K562 (cell line): ENCODE measurements around the gene ZSCAN5C. TPM values are rescaled to one million over a fixed set of nuclear protein-coding genes. Genes with fewer than 3 reads are reported as not detected.

Experiments
- ATAC-seq: fragments of 200-7000 bp; cut with Tn5 transposase; 3 replicates; pipeline ENCODE4 v1.9.1; 2020; ENCODE audit warnings: moderate library complexity
- BruUV-seq: library from RNA; stranded (reverse); fragments of 400-500 nt; replicated peaks from 2 replicates; lab custom pipeline; 2021; lab: Mats Ljungman, UMichigan
- CTCF ChIA-PET: fragments of 300-600 bp; formaldehyde crosslinking; extraction: SDS; loops from one replicate; lab custom pipeline; 2021; ENCODE audit warnings: low intra/inter-chr PET ratio; lab: Yijun Ruan, JAX
- POLR2A ChIA-PET: fragments of 300-600, 350-650 bp; sonication (Branson Sonifier 250); formaldehyde crosslinking; extraction: SDS; loops from one replicate; lab custom pipeline; 2021; ENCODE audit warnings: antibody characterized with exemption, inconsistent platforms; lab: Yijun Ruan, JAX
- DNase-seq, 4 experiments: peaks; one replicate each; pipeline versions ENCODE4 v3.0.0 to v3.0.0-alpha.2; 2011 to 2018; ENCODE audit warnings: low spot score in 3 of 4, mixed read lengths in 3 of 4; ENCODE audit errors: extremely low read depth in 1 of 4
- FAIRE-seq: peaks from 2 replicates; lab custom pipeline; 2011; peaks lifted over from hg19 to GRCh38; lab: Jason Lieb, UNC
- H2AFZ ChIP-seq: 2 replicates; pipeline ENCODE4 v1.6.0; 2011; ENCODE audit warnings: low read depth, low read length, control low read depth, inconsistent platforms
- H3K27ac ChIP-seq: fragments of 200-600 bp; 3 replicates; pipeline ENCODE4 v1.8.0; 2011; ENCODE audit warnings: low read depth, mild to moderate bottlenecking, control low read depth, inconsistent platforms, low read length, moderate library complexity, mixed read lengths; ENCODE audit errors: extremely low read depth
- H3K27me3 ChIP-seq, 2 experiments: fragments of 300-600 bp in 1 of 2; 2 replicates in 1 of 2; 3 replicates in 1 of 2; pipeline versions ENCODE4 v1.6.0 to v1.8.0; 2011; ENCODE audit warnings: inconsistent platforms in 2 of 2, low read length in 2 of 2, mild to moderate bottlenecking in 1 of 2, mixed read lengths in 1 of 2, moderate library complexity in 1 of 2; ENCODE audit not compliant: control insufficient read depth in 2 of 2, insufficient read depth in 2 of 2
- H3K36me3 ChIP-seq: fragments of 300-600 bp; 3 replicates; pipeline ENCODE4 v1.8.0; 2011; ENCODE audit warnings: mild to moderate bottlenecking, low read length, inconsistent platforms; ENCODE audit not compliant: control insufficient read depth, insufficient read depth
- H3K4me1 ChIP-seq, 2 experiments: fragments of 200-600 bp in 1 of 2; replicated peaks in 1 of 2; 2 replicates in 1 of 2; 3 replicates in 1 of 2; pipeline versions ENCODE4 v1.5.1 to v1.8.0; 2011; ENCODE audit warnings: inconsistent platforms in 2 of 2, low read length in 2 of 2, mild to moderate bottlenecking in 1 of 2, mixed read lengths in 1 of 2, moderate library complexity in 1 of 2; ENCODE audit not compliant: control insufficient read depth in 2 of 2, insufficient read depth in 2 of 2
- H3K4me2 ChIP-seq: 2 replicates; pipeline ENCODE4 v1.6.1; 2011; ENCODE audit warnings: low read length, control low read depth, inconsistent platforms, mixed read lengths; ENCODE audit not compliant: insufficient read depth
- H3K4me3 ChIP-seq: fragments of 200-600 bp; sonication (generic), shearing (Covaris generic); 2 replicates; pipeline ENCODE4 v1.5.1; 2016; ENCODE audit warnings: control low read depth, inconsistent platforms
- H3K79me2 ChIP-seq: fragments of 200-600 bp; 3 replicates; pipeline ENCODE4 v1.8.0; 2011; ENCODE audit warnings: low read length, inconsistent platforms; ENCODE audit not compliant: control insufficient read depth, insufficient read depth
- H3K9ac ChIP-seq, 2 experiments: 2 replicates each; pipeline versions ENCODE4 v1.6.0 to v1.6.1; 2011; ENCODE audit warnings: low read depth in 2 of 2, low read length in 2 of 2, control low read depth in 1 of 2, inconsistent platforms in 1 of 2, mild to moderate bottlenecking in 1 of 2, mixed read lengths in 1 of 2; ENCODE audit not compliant: insufficient read depth in 1 of 2
- H3K9me1 ChIP-seq: one replicate; pipeline ENCODE4 v1.6.0; 2011; ENCODE audit warnings: inconsistent platforms, mild to moderate bottlenecking, low read length, moderate library complexity; ENCODE audit not compliant: control insufficient read depth, insufficient read depth
- H3K9me3 ChIP-seq: replicated peaks from 2 replicates; pipeline ENCODE4 v1.5.1; 2011; ENCODE audit warnings: low read depth, low read length, inconsistent platforms; ENCODE audit not compliant: control insufficient read depth, insufficient read depth
- H4K20me1 ChIP-seq: replicated peaks from 2 replicates; pipeline ENCODE4 v1.6.1; 2011; ENCODE audit warnings: low read length, inconsistent platforms, mixed read lengths; ENCODE audit not compliant: control insufficient read depth, insufficient read depth
- BDP1 ChIP-seq: IDR thresholded peaks from 3 replicates; pipeline ENCODE4 v1.6.1; 2011; ENCODE audit not compliant: insufficient read length, insufficient read depth
- CREB3L1 ChIP-seq: fragments of 450-650 bp; IDR thresholded peaks from 2 replicates; pipeline ENCODE4 v1.6.1; 2014; ENCODE audit warnings: low read depth, mild to moderate bottlenecking, moderate library complexity, borderline replicate concordance
- MBD2 ChIP-seq: sonication (generic); IDR thresholded peaks from 2 replicates; pipeline ENCODE4 v1.6.1; 2016; ENCODE audit warnings: low read depth, borderline replicate concordance
- NEUROD1 ChIP-seq: fragments of 150-350 bp; IDR thresholded peaks from 2 replicates; pipeline ENCODE4 v1.6.1; 2014; ENCODE audit warnings: borderline replicate concordance, low read length, low read depth; ENCODE audit not compliant: partially characterized antibody
- PATZ1 ChIP-seq: fragments of 250-450 bp; sonication (Bioruptor Pico); IDR thresholded peaks from 2 replicates; pipeline ENCODE4 v1.5.0; 2020; ENCODE audit warnings: mild to moderate bottlenecking, borderline replicate concordance
- PHF21A ChIP-seq: fragments of 450-650 bp; IDR thresholded peaks from 2 replicates; pipeline ENCODE4 v1.6.1; 2017; ENCODE audit warnings: low read depth, borderline replicate concordance
- RBM39 ChIP-seq: fragments of 200-400 bp; formaldehyde crosslinking; optimal IDR thresholded peaks from 2 replicates; pipeline ENCODE3; 2018; ENCODE audit warnings: low read depth, low read length
- TAF9B ChIP-seq: fragments of 450-650 bp; IDR thresholded peaks from 2 replicates; pipeline ENCODE4 v1.6.1; 2018; ENCODE audit warnings: mild to moderate bottlenecking; ENCODE audit not compliant: partially characterized antibody
- TCFL5 ChIP-seq: fragments of 250-450 bp; sonication (Bioruptor Pico); conservative IDR thresholded peaks from 2 replicates; pipeline ENCODE4 v1.6.1; 2021; ENCODE audit warnings: mild to moderate bottlenecking, moderate library complexity, matching md5 sums
- TEAD2 ChIP-seq: fragments of 450-650 bp; IDR thresholded peaks from 2 replicates; pipeline ENCODE4 v1.6.1; 2016; ENCODE audit warnings: missing genetic modification characterization, control low read depth, missing compliant biosample characterization
- ZBTB7A ChIP-seq: IDR thresholded peaks from 2 replicates; pipeline ENCODE4 v1.6.1; 2011; ENCODE audit warnings: low read depth, mild to moderate bottlenecking, low read length, moderate library complexity, borderline replicate concordance; ENCODE audit not compliant: control insufficient read depth
- ZNF184 ChIP-seq: sonication (generic); formaldehyde crosslinking; IDR thresholded peaks from 2 replicates; pipeline ENCODE4 v1.5.0; 2020; ENCODE audit warnings: missing genetic modification reagents
- ZNF282 ChIP-seq: sonication (generic); formaldehyde crosslinking; IDR thresholded peaks from 2 replicates; pipeline ENCODE4 v1.8.1; 2023; ENCODE audit warnings: missing genetic modification reagents
- ZNF707 ChIP-seq: fragments of 250-450 bp; sonication (Bioruptor Pico); conservative IDR thresholded peaks from 2 replicates; pipeline ENCODE4 v1.8.0; 2022; ENCODE audit warnings: inconsistent platforms, mild to moderate bottlenecking, moderate library complexity
- WGBS: fragments of 100-300 bp; shearing (Covaris generic); methylation state at CpG from one replicate; pipeline ENCODE4 v1.1.6; 2016; ENCODE audit warnings: low coverage, mixed read lengths; ENCODE audit not compliant: insufficient coverage; ENCODE audit errors: missing lambda C conversion rate; 5-methylcytosine and 5-hydroxymethylcytosine counted together
- in situ Hi-C: fragments of 300-500 bp; cut with MboI; formaldehyde crosslinking; loops from 4 replicates; pipeline ENCODE4 v1.15.0; 2018; ENCODE audit warnings: inconsistent platforms, mixed read lengths
- intact Hi-C: fragments of 100-400 bp; cut with micrococcal nuclease; formaldehyde crosslinking; loops from 2 replicates; pipeline ENCODE4 v1.14.2; 2022
- polyA plus RNA-seq, 8 experiments: library from polyadenylated mRNA; depleted of rRNA in 4 of 8; stranded (reverse) in 5 of 8; unstranded in 3 of 8; fragments of >200 nt; fragmentation: Nextera tagmentation in 2 of 8; fragmentation: Illumina TruSeq in 1 of 8; extraction: Ambion mirVana in 2 of 8; extraction: Trizol in 1 of 8; gene quantifications; 2 replicates each; pipeline versions ENCODE4 v1.2.1 to v1.2.3, GENCODE V29; 2011 to 2014; ENCODE audit warnings: inconsistent platforms in 1 of 8, missing spikeins in 1 of 8
- total RNA-seq, 7 experiments: library from RNA; depleted of rRNA in 6 of 7; stranded (reverse); fragments of >200 nt in 6 of 7; fragmentation: Illumina TruSeq in 2 of 7; extraction: Trizol in 2 of 7; gene quantifications; 2 replicates each; pipeline versions ENCODE4 v1.2.1 to v1.2.3, GENCODE V29; 2011 to 2021; ENCODE audit warnings: low replicate concordance in 1 of 7
- TF ChIP-seq, protein P1 (sequence below): fragments of 250-450 bp; sonication (Bioruptor Pico); IDR thresholded peaks from 2 replicates; pipeline ENCODE4 v1.4.0; 2020; ENCODE audit warnings: mild to moderate bottlenecking, moderate library complexity, borderline replicate concordance
- TF ChIP-seq, protein P2 (sequence below): fragments of 250-450 bp; sonication (Bioruptor Pico); IDR thresholded peaks from 2 replicates; pipeline ENCODE4 v1.8.0; 2021; ENCODE audit warnings: moderate library complexity, mild to moderate bottlenecking, inconsistent platforms

ZSCAN5C gene
- total and polyA plus RNA-seq, 9 of the 15 experiments (the other 6 are each of a cell fraction or from before 2014, with no cell fraction given) = 0.07 TPM; not detected in 8

DNA sequence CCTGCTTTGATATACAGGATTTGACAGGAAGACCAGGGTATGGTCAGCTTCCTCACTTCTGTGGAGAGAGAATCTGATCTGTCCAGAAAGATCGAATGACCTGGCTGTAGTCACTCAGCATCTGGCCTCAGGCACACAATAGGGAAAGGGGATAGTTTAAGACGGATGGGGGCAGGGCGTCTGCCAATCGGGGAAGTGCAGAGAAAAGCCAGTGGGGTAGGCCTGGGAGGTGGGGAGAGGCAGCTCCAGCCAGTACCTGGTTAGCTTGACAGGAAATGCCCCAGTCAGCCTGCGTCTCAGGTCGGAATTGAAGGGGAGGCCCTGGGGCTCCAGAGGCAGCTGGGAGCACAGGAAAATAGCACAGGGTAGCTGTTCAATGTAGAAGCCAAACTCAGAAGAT is 48.6 kb upstream of the ZSCAN5C start:
- POLR2A ChIA-PET = no interaction called here
- CTCF ChIA-PET = no interaction called here
- Histone ChIP-seq H3K79me2 (peaks cover 5% of the 10 kb centered on the region; the same call in 2 of the 3 replicates), H2AFZ (no peak overlapping the region), H4K20me1 (no peaks in the 10 kb centered on the region; the same call in 1 of the 2 replicates), H3K9me3 (no peaks in the 10 kb centered on the region), H3K4me3 (no peak overlapping the region), H3K27me3 (no peaks in the 10 kb centered on the region), H3K36me3 (peaks cover 28% of the 10 kb centered on the region; the same call in 2 of the 3 replicates), H3K4me2 (no peak overlapping the region), H3K9me1 (no peaks in the 10 kb centered on the region), H3K4me1 (peaks cover 0 to 4% of the 10 kb centered on the region in 2 experiments; a peak in 1 of 5 replicates), H3K9ac (no peak overlapping the region), H3K27ac (no peak overlapping the region)
- intact Hi-C loops = no loop called here
- FAIRE-seq (no peak), ATAC-seq (no peak), DNase-seq (no peak)
- WGBS = 76% methylated on average over 6 of the region's 6 CpGs
- in situ Hi-C loops = no loop called here
- no TSS peak for BruUV-seq
- TF ChIP-seq MBD2 (no peak), ZNF707 (no peak), RBM39 (no peak), TCFL5 (CRISPR knock-in tag) (no peak), TEAD2 (tag) (no peak), CREB3L1 (no peak), BDP1 (no peak), PATZ1 (no peak), TAF9B (no peak), NEUROD1 (no peak), ZNF282 (CRISPR knock-in tag) (no peak), ZBTB7A (no peak), ZNF184 (CRISPR knock-in tag) (no peak), PHF21A (no peak)
- TF ChIP-seq, protein P1, sequence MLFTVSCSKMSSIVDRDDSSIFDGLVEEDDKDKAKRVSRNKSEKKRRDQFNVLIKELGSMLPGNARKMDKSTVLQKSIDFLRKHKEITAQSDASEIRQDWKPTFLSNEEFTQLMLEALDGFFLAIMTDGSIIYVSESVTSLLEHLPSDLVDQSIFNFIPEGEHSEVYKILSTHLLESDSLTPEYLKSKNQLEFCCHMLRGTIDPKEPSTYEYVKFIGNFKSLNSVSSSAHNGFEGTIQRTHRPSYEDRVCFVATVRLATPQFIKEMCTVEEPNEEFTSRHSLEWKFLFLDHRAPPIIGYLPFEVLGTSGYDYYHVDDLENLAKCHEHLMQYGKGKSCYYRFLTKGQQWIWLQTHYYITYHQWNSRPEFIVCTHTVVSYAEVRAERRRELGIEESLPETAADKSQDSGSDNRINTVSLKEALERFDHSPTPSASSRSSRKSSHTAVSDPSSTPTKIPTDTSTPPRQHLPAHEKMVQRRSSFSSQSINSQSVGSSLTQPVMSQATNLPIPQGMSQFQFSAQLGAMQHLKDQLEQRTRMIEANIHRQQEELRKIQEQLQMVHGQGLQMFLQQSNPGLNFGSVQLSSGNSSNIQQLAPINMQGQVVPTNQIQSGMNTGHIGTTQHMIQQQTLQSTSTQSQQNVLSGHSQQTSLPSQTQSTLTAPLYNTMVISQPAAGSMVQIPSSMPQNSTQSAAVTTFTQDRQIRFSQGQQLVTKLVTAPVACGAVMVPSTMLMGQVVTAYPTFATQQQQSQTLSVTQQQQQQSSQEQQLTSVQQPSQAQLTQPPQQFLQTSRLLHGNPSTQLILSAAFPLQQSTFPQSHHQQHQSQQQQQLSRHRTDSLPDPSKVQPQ (CRISPR knock-in tag) = no peak
- TF ChIP-seq, protein P2, sequence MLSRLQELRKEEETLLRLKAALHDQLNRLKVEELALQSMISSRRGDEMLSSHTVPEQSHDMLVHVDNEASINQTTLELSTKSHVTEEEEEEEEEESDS (CRISPR knock-in tag) = no peak
